GM21528 (cell line): ENCODE measurements around the gene MELK.

ENCODE experiments used
- ATAC-seq: cut with Tn5 transposase; IDR thresholded peaks from one replicate; pipeline ENCODE4 v1.9.1; 2021; ENCODE audit warnings: mild to moderate bottlenecking, moderate library complexity; ENCODE audit not compliant: unreplicated experiment, low FRiP score

Gene MELK

DNA sequence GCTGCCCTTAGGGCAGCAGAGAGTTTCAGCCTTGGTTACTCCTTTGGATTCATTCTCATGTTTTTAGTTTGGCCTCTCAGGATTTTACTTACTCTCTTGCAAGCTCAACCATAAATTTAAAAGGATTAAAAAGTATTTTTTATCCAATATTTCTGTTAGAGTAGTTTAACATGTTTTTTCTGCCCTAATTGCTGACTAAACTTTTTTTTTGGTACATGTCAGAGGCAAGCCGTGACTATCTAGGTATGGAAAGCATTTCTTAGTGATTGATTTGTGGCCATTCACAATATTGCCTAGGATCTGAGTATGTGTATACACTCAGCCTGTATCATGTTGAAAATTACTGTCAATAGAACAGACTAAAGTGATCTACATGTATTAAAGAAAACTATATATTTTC lies 92.1 kb downstream of the MELK start:
- ATAC-seq, result no peak

DNA sequence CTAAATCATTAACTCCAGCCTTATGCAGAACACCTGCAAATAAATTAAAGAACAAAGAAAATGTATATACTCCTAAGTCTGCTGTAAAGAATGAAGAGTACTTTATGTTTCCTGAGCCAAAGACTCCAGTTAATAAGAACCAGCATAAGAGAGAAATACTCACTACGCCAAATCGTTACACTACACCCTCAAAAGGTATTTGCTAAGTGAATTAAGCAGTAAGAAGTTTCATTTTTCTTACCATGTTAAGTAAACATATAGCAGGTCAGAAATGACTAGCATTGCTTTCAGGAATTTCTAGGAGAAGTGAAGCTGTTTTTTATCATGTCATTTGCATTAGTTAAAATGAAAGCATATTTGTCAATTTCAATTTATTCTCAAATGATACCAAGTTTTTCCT lies 92.7 kb downstream of the MELK start:
- ATAC-seq, result no peak

DNA sequence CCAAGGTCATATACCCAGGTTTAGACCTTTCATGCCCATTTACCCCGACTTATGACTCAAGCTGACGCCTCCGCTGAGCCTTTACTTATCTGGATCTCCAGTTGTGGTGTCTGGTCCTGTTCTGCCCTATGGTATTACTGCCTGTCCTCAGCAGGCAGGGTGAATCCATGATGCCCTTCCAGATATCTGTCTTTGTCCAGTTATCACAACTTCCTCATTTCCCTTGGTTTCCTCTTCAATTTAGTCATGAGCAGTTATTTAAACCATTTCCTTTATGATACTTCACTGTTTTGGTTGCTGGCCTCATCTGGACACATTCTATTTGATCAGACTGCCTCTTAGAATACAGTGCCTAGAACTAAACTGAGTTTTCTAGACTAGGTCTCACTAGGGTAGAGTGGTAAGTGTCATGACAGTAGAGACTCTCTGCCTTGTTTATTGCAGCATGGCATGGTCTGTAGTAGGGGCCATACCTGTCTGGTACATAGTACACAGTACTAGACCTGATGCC lies 93.3 kb downstream of the MELK start:
- no peak for ATAC-seq

DNA sequence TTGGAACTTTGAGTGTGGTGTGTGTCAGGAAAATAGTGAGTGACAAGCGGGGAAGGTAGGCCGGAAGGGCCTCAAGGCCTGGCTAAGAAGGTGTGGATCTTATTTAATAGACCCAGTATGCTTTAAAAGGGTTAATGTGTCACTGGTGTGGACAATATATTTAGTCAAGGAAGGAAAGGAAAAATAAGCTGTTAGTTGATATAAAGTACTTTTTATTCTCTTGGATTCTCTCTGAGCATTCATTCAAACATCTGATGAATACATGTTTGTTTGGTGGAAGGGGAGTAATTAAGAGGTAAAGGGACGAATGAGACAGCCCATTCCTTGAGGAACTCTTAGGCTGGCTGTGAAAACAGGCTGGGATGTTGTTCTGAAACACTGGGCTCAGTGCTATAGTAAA lies 98.9 kb downstream of the MELK start:
- no peak for ATAC-seq

DNA sequence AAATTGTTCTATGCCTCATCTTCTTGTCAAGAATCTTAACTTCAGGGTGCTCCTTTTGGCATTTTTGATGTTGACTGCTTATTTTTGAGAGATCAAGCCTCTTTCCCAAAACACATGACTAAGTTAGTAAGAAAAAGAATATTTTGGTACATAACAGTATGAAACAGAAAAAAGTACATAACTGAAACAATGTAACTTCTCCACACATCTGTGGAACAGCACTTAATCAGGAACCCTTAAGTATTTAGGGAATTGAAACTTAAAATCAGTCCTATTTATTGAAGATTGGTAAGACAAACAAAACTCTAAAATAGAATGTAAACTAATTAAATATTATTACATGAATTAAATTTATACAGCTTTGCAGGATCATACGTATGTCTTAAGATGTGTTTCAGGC lies 103.4 kb downstream of the MELK start:
- ATAC-seq, result no peak

DNA sequence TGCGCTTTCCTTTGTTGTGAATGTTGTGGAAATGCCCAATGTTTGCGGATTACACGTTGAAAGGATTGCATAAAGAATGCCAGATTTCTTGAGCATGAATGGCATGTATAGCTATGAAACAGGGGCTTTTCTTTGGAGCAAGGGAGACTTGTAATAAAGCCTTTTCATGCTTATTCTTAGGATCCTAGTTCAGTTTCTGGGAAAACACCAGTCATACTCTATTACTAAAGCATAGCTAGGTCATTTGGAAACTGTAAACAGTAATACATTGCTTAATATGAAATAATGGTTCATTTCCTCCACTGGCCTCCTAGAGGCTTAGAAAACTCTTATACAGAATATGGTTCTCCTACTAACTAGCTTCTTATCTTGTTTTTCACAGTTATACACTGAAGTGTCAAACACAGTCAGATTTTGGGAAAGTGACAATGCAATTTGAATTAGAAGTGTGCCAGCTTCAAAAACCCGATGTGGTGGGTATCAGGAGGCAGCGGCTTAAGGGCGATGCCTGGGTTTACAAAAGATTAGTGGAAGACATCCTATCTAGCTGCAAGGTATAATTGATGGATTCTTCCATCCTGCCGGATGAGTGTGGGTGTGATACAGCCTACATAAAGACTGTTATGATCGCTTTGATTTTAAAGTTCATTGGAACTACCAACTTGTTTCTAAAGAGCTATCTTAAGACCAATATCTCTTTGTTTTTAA lies 104.2 kb downstream of the MELK start:
- no peak for ATAC-seq

DNA sequence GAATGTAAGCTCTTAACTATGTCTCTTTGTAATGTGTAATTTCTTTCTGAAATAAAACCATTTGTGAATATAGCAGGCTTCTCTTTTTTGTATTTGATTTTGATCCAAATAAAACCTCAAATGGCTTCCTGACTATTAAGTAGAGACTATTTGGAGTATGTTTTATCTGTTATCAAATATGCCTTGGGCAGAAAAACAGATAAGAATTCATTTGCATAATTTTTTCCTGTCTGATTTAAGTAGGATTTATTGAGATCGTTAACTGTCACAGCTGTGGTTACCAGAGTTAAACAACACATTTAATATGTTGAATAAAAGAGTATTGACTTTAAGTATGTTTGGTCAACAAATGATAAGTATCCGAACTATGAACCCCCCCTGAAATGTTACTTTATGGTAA lies 104.9 kb downstream of the MELK start:
- no peak for ATAC-seq

DNA sequence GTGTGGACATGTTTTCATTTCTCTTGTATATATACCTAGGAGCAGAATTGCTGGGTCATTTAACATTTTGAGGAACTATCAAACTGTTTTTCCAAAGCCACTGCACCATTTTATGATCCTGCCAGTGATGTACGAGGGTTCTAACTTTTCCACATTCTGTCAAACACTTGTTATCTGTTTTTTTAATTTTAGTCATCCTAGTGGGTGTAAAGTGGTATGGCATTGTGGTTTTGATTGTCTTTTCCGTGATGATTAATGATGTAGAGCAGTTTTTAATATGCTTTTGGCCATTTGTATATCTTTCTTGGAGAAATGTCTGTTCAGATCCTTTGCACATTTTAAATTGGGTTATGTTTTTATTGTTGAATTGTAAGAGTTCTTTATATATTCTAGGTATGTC lies 107.0 kb downstream of the MELK start:
- ATAC-seq, result no peak

DNA sequence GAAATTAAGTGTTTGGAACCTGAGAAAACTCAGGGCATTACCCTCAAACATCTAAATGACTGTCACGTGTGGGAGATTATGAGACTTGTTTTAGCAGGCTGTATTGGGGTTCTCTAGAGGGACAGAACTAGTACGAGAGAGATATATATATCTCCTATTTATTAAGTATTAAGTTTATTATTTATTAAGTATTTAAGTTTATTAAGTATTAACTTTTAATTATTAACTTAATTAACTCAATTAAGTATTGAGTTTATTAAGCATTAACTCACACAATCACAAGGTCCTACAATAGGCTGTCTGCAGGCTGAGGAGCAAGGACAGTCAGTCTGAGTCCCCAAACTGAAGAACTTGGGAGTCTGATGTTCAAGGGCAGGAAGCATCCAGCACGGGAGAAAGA lies 113.8 kb downstream of the MELK start:
- no peak for ATAC-seq

DNA sequence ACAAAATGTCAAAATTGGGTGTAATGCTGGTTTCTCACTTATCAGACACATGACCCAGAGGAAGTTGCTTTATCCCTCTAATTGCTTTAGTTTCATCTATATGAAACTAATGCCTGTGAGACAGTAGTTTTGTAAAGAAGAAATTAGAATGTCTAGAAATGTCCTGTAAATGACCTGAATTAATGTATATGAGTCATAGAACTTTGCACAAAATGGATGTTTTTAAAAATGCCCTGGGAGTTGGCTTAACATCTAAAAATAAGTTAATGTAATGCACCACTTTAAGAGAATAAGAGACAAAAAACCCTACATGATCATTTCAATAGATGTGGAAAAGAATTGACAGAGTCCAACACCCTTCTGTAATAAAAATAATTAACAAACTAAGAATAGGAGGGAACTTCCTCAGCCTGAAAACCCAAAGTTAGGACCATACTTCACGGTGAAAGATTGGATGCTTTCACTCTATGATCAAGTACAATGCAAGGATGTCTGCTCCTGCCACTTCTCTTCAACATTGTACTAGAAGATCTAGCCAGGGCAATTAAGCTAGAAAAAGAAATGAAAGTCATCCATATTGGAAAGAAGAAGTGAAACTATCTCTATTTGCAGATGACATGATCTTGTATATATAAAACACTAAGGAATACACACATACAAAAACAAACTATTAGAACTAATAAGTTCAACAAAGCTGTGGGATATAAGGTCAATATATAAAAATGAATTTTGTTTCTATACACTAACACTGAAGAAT lies 117.9 kb downstream of the MELK start:
- ATAC-seq, result no peak

DNA sequence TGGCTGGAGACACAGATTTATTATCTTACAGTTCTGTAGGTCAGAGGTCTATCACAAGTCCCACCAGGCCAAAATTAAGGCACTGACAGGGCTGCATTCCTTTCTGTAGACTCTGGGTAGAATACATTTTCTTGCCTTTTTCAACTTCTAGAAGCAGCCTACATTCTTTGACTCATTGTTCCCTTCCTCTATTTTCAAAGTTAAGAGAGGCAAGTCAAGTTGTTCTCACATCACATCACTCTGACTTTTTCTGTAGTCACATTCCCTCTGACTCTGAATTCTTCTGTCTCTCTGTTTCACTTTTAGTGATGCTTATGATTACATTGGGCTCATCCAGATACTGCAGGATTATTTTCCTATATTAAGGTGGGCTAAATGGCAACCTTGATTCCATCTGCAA lies 119.0 kb downstream of the MELK start:
- no peak for ATAC-seq

DNA sequence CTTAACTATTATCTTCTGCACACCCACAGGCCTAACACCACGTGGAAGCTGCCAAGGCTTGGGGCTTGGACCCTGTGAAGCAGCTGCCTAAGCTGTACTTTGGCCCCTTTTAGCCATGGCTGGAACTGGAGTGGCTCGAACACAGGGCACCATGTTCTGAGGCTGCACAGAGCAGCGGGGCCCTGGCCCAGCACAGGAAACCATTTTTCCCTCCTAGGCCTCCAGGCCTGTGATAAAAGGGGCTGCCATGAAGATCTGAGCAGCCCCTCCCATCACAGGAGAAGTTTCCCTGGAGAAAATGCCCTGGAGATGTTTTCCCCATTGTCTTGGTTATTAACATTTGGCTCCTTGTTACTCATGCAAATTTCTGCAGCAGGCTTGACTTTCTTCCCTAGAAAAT lies 126.3 kb downstream of the MELK start:
- no peak for ATAC-seq

DNA sequence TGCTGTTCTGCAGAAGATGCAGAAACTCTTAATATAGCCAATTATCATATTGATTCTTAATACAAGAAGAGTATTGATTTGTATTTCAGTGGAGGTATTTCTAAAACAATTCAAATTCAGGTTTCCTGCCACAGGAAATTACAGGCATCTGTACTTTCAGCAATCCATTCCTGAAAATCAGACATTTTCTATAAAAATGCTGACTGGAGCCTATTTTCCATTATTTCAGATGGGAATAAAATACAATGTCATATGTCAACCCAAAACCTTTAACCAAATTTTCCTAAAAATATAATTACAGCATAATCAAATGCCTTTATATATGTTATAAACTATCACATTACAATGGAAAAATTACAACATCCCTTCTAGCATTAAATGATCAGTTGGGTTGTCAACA lies 131.5 kb downstream of the MELK start:
- ATAC-seq, result no peak

DNA sequence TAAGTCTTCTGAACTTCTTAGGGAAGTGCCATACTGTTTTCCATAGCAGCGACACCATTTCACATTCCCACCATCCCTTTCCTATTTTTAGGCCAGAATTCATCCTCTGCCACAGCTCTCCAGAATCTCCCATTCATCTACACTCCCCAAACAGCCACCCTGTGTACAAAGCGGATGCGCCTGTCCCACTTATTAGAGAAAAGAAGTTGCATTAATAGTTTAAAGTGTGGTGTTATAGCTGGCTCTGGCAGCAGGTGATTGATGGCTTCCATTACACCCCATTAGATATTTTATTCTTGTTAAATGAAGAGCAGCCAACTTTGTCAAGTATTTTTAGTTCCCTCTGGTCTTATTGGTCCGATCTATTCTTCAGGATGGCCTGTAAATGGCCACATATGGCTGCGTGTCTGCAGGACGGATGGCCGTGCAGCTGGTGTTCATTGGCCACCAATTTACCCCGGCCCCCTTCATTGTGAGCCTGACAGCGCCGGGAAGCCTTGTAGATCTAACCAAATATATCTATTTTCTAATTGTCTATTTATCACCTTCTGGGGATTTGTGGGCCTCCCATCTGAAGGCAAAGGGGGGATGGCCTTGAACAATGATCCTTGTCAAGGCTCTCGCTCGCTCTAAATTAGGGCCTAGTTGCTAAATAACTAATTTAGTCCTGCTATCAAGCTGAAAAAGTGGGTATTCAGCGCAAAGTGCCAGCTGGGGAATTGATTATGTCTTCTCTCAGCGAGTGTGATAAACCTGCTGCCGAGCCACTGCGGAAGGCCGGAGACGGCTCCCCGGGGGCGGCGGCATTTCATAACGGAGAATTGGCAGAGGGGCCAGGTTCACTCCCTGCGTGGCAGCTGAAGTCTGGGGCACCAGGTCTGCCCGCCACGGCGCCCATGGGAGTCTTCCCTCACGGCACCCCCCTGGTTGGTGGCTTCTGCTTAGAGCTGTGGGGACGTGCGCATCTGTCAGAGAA lies 141.1 kb downstream of the MELK start:
- ATAC-seq, result no peak

DNA sequence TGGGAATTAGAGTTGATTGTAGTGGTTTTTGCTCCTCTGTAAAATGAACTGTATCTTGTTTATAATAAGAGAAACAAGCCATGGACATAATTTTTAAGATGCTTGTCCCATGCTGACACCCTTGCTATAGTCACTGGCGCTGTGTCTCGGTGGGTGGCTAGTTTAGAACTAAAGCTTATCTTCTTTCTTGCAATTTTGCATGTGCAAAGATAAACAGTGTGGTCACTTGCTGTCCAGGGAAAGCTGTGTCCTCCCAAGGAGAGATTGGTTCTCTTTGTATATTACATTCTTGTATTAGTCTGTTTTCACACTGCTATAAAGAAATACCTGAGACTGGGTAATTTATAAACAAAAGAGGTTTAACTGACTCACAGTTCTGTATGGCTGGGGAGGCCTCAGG lies 143.8 kb downstream of the MELK start:
- ATAC-seq, result no peak

DNA sequence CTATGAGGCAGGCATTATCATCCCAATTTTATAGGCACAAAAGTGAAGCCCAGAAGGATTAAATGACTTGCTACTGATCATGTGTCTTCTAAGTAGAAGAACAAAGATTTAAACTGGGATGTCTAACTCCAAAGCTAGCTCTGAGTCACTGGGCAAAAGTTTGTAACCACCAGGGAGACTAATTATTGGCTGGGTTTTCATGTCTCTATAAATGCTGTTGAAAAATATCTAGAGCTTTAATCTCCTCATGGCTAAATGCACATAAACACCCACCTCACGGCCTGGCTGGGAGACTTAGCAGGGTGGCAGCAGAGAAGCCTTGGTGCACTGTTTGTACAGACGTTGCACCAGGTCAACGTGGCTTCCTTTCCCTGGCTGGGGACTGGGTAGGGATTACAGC lies 144.6 kb downstream of the MELK start:
- no peak for ATAC-seq

DNA sequence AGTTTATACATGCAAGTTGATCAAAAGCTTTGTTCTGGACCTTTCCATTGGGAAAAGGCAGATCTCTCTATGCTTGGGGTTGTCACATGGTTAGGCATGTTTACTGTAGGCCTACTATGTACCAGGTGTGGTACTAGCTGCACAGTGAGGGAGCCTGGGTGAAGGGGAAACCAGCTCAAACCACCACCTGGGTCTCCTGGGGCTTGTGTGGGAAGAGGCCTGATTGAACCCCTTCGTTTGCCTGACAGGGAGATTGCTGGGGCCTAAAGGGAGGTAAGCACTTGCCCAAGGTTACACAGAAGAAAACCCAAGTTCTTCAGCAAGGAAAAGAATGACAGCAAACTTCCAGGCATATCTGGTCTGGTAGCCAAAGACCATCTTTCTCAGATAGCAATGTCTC lies 145.9 kb downstream of the MELK start:
- no peak for ATAC-seq

DNA sequence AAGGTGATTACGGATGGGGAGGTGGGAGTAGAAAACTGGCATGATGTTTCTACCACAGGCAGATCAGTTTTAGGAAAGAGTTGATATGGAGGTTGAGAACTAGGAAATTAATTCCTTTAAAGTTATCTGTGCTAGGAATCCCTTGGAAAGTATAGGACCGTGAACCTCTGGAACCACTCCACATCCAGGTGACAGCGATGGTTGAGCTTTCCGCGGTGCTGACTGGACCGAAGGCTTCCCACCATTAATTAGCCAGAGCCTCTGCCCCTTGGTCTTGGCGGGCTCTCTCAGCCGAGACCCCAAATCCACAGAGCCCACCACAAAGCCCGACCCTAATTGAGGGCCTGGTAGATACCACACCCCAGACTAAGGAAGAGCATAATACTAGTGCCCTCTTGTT lies 147.3 kb downstream of the MELK start:
- ATAC-seq, result no peak

DNA sequence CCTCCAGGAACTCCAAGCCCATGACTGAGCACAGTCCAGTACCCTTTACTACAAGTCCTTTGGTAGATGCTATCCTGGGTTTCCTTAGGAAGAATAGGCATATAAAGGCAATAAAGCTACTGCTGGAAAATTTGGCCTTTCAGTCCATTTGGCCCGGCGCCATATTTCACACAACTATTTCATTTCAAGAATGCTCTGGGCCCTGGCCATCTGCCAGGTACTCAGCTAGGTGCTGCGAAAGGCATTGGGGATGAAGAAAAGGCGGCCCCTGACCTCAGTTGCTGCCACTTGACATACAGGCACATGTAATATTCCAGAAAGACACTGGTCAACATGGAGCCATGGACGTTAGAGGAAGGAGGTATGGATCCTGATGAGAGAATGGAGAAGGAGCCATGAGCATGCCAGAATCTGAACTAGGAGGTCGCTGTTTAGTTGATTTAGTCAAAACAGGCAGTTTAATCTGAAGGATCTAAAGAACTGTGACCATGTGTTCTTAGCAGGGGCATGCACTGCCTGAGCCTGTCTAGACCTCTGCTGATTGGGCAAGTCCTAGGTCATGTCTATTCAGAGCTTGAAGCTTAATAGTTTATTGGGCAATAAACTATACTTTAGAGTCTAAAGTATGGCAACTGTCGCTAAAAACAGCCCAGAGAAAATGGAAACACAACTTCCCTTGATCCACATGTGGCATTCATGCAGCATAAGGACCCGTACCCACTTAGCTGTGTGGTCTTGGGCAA lies 149.3 kb downstream of the MELK start:
- ATAC-seq, result no peak

DNA sequence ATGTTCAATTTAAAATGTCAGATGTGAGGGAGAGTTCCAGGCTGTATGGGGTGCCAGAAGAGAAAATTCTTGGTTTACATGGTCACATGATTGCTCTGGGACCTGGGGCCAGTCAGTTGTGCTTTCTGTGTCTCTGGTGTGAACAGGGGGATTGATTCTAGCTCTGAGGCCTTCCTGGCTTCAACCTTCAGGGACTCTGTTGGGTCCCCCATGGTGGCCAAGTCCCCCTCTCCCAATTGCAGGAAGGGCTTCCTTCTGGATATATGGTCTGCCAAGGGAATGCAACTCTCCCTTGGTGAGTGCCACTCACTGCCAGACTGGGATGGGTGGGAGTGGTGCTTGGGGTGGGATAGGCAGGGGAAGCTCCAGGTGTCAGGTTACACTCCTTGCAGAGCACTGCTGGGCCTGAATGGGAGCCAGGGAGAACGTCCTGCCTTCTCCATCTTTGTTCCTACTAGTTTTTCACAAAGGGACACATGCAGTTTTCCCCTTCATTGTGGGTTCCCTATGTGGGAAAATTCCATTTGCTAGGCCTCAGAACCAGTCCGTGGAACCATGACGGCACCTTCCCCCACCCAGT lies 153.2 kb downstream of the MELK start:
- ATAC-seq, result no peak
